HFFc6 (cell line): Measurements from ENCODE around the gene TMEM219. TPM values are rescaled to one million over a fixed set of nuclear protein-coding genes. Genes with fewer than 3 reads are reported as not detected.
"Not testable (repeated sequence)": the region's sequence is repeated elsewhere in the genome, so short reads cannot be mapped to it uniquely, and the experiment has no call there.

Experiments
- DNase-seq: peaks from one replicate; pipeline ENCODE4 v3.0.0-alpha.2; 2018
- H3K27ac Mint-ChIP-seq: 2 replicates; pipeline ENCODE4 v1.8.0; 2020; ENCODE audit warnings: mild to moderate bottlenecking, mixed read lengths
- H3K27me3 Mint-ChIP-seq: 2 replicates; pipeline ENCODE4 v1.8.0; 2021; ENCODE audit warnings: mild to moderate bottlenecking, moderate library complexity, mixed read lengths; ENCODE audit not compliant: insufficient read depth
- H3K36me3 Mint-ChIP-seq: 2 replicates; pipeline ENCODE4 v1.8.0; 2021; ENCODE audit warnings: low read depth, mixed read lengths
- H3K4me1 Mint-ChIP-seq: 2 replicates; pipeline ENCODE4 v1.8.0; 2020; ENCODE audit warnings: low read depth, mixed read lengths
- H3K4me3 Mint-ChIP-seq: 2 replicates; pipeline ENCODE4 v1.8.0; 2020; ENCODE audit warnings: mild to moderate bottlenecking, moderate library complexity, mixed read lengths
- H3K9me3 Mint-ChIP-seq: 2 replicates; pipeline ENCODE4 v1.8.0; 2020; ENCODE audit warnings: mild to moderate bottlenecking, mixed read lengths
- total RNA-seq, 6 experiments: library from RNA; stranded (reverse); fragmentation: NEBNext Ultra II Directional; extraction: Animal tissue kit (Norgen Biotek cat#: 25700); gene quantifications; 2 replicates in 1 of 6; 3 replicates in 5 of 6; pipeline ENCODE4 v1.2.3, GENCODE V29; 2021
- TF ChIP-seq, protein P1 (sequence below): fragments of 200-600 bp; sonication (generic); IDR thresholded peaks from 2 replicates; pipeline ENCODE4 v1.5.0; 2021; ENCODE audit warnings: antibody characterized with exemption, mild to moderate bottlenecking

TMEM219 gene
- total RNA-seq, 6 experiments from 2014 or later: 105 to 122 (median 110) TPM

DNA sequence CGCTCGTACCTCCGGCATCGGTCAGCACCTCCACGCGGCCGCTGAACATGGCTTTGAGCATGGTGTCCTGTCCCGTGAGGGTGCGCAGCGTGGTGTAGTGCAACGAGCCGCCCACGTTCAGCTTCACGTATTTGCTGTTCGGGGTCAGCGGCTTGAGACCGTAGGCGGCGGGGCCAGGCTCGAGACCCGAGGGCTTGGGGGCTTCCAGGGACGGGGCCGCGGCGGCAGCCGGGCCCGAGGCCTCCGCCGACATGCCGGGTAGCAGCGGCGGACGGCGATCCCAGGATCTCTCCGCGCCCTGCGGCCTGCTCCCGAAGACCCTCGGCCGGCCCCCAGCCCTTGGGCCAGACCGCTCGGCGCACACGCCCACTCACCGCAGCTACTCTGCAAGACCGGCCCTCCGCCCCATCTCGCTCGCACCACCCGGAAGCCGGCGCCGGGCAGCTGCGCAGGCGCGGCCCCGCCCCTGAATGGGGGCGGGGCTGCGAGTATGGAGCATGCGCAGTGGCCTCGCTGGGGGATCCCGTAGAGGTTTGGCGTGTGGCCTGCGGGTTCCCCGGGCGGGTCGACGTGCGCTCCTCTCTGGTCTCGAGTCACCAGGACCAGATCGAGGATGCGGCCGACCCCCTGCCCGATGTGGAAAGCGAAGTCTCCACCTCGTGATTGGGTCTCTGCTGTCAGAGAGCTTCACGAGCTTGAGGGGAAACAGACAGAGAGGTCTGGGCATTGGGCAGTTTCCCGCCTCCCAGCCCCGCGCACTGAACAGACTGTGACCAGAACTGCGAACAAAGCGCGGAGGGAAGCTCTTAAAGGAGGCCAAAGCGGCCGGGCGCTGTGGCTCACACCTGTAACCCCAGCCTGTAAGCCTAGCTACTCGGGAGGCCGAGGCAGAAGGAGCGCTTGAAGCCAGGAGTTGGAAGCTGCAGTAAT lies 35.8 kb upstream of the TMEM219 start, which contains the start of gene KCTD13:
Gene KCTD13, minus strand, starts transcription at position 446 of the 930 bp plus-strand sequence. Its CDS starts 193 bp downstream, at position 253.
- Mint-ChIP-seq H3K4me1 (peaks cover 41% of the 10 kb centered on the region), H3K9me3 (no peaks in the 10 kb centered on the region), H3K4me3 (peak within 1 kb of the TSS; percentile 93), H3K36me3 (peaks cover 10% of the 10 kb centered on the region; the same call in 1 of the 2 replicates), H3K27me3 (peaks cover 3% of the 10 kb centered on the region; the same call in 1 of the 2 replicates), H3K27ac (peak within 1 kb of the TSS; percentile 96)
- TF ChIP-seq, protein P1, sequence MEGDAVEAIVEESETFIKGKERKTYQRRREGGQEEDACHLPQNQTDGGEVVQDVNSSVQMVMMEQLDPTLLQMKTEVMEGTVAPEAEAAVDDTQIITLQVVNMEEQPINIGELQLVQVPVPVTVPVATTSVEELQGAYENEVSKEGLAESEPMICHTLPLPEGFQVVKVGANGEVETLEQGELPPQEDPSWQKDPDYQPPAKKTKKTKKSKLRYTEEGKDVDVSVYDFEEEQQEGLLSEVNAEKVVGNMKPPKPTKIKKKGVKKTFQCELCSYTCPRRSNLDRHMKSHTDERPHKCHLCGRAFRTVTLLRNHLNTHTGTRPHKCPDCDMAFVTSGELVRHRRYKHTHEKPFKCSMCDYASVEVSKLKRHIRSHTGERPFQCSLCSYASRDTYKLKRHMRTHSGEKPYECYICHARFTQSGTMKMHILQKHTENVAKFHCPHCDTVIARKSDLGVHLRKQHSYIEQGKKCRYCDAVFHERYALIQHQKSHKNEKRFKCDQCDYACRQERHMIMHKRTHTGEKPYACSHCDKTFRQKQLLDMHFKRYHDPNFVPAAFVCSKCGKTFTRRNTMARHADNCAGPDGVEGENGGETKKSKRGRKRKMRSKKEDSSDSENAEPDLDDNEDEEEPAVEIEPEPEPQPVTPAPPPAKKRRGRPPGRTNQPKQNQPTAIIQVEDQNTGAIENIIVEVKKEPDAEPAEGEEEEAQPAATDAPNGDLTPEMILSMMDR: no peak
- peak; percentile 62 for DNase-seq

DNA sequence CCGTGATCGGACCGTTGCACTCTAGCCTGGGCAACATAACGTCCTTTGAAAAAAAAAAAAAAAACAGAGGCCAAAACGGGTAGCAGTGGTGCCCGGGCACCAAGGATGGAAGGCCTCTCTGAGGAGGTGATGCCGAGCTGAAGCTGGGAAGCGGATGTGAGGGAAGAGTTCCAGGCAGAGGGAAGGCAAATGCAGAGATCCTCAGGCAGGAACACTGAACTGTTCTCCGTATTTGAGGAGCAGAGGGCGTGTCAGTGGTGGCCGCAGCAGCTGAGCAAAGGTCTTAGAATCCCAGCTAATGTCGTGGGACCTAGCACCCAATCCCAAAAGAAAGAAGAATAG lies 35.2 kb upstream of the TMEM219 start:
- H3K4me1 Mint-ChIP-seq: peaks cover 39% of the 10 kb centered on the region
- no peaks in the 10 kb centered on the region for H3K9me3 Mint-ChIP-seq
- TF ChIP-seq, protein P1: no peak
- peaks cover 3% of the 10 kb centered on the region; the same call in 1 of the 2 replicates for H3K27me3 Mint-ChIP-seq
- peaks cover 9% of the 10 kb centered on the region; the same call in 1 of the 2 replicates for H3K36me3 Mint-ChIP-seq
- H3K27ac Mint-ChIP-seq: peak overlapping the region; percentile 96
- H3K4me3 Mint-ChIP-seq: peak overlapping the region; percentile 93
- DNase-seq: peak; percentile 7

DNA sequence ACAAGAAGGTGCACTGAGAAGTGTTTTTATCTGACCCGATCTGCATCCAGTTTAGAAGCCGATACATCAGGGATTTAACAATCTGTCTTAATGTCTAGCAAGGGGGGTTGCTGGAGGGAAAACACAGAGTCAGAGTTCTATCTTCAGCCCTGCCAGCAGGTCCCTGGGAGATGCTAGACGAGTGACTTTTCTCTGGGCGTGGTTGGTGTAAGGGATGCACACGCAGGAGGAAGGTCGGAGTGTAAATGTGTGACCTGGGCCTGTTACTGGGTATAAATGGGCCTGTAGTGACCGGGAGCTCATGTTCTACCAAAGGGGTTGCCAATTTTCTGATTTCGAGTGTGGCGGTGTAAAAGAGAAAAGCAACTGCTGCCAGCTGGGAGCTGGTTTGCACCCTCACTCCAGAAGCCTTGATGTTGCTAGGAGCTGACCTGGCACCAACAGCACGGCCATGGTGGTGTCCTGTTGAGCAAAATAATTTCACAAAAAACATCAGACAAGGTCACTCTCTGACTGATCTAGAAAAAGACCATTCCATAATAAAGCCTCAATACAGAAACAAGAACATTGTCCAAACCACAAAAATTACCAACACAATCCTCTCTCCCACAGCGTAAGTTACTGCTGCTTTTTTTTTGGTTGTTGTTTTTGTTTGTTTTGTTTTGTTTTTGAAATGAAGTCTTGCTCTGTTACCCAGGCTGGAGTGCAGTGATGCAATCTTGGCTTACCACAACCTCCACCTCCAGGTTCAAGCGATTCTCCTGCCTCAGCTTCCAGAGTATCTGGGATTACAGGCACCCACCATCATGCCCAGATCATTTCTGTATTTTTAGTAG lies 34.6 kb upstream of the TMEM219 start:
- Mint-ChIP-seq H3K4me1 (peaks cover 39% of the 10 kb centered on the region), H3K9me3 (no peaks in the 10 kb centered on the region), H3K4me3 (peak overlapping the region; percentile 93), H3K27me3 (peaks cover 3% of the 10 kb centered on the region; the same call in 1 of the 2 replicates), H3K36me3 (peaks cover 9% of the 10 kb centered on the region; the same call in 1 of the 2 replicates), H3K27ac (peak overlapping the region; percentile 96)
- no peak for DNase-seq
- TF ChIP-seq, protein P1: no peak

DNA sequence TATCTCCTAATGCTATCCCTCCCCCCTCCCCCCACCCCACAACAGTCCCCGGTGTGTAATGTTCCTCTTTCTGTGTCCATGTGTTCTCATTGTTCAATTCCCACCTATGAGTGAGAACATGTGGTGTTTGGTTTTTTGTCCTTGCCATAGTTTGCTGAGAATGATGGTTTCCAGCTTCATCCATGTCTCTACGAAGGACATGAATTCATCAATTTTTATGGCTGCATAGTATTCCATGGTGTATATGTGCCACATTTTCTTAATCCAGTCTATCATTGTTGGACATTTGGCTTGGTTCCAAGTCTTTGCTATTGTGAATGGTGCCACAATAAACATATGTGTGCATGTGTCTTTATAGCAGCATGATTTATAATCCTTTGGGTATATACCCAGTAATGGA lies 30.1 kb upstream of the TMEM219 start:
- not testable (repeated sequence) for H3K9me3 Mint-ChIP-seq, H3K27me3 Mint-ChIP-seq, H3K4me3 Mint-ChIP-seq, H3K27ac Mint-ChIP-seq, DNase-seq, H3K36me3 Mint-ChIP-seq
- peaks cover 14% of the 10 kb centered on the region for H3K4me1 Mint-ChIP-seq

GRCh38 chr16:29940656-29941055 lies 21.2 kb upstream of the TMEM219 start:
- H3K9me3 Mint-ChIP-seq: no peaks in the 10 kb centered on the region
- no peak overlapping the region for H3K27ac Mint-ChIP-seq
- H3K36me3 Mint-ChIP-seq: no peaks in the 10 kb centered on the region; the same call in 1 of the 2 replicates

More at GRCh38 chr16:29940656-29941055, 21.2 kb upstream of the TMEM219 start:
- TF ChIP-seq, protein P1: no peak
- peaks cover 24% of the 10 kb centered on the region for H3K4me1 Mint-ChIP-seq
- no peak for DNase-seq
- peaks cover 2% of the 10 kb centered on the region; the same call in 1 of the 2 replicates for H3K27me3 Mint-ChIP-seq
- no peak overlapping the region for H3K4me3 Mint-ChIP-seq
